Subcutaneous adipose tissue (tissue), 4 donors: Measurements from ENCODE around the gene BARHL1. TPM values are rescaled to one million over a fixed set of nuclear protein-coding genes. Genes with fewer than 3 reads are reported as not detected.

Experiments
- CTCF ChIP-seq: fragments of 450-650 bp; IDR thresholded peaks from one replicate; pipeline ENCODE4 v1.5.1; 2016; ENCODE audit warnings: low read depth, mild to moderate bottlenecking, control low read depth, antibody characterized with exemption, moderate library complexity
- total RNA-seq, 4 donors: library from RNA; depleted of rRNA; stranded (reverse); fragments of >200 nt; gene quantifications; one replicate each; pipeline ENCODE4 v1.1.0, GENCODE V29; 2016

BARHL1 gene
- total RNA-seq, 4 donors from 2014 or later, result not detected

- no peak for TF ChIP-seq CTCF
Observed at GRCh38 chr9:132630811-132631210, 48.4 kb downstream of the BARHL1 start.

- no peak for TF ChIP-seq CTCF
Observed at GRCh38 chr9:132631280-132631679, 48.9 kb downstream of the BARHL1 start.

- TF ChIP-seq CTCF, result no peak
Observed at GRCh38 chr9:132631685-132632084, 49.3 kb downstream of the BARHL1 start.

- no peak for TF ChIP-seq CTCF
Observed at GRCh38 chr9:132632413-132633129, 50.2 kb downstream of the BARHL1 start.

- TF ChIP-seq CTCF, result no peak
Observed at GRCh38 chr9:132634327-132634726, 51.9 kb downstream of the BARHL1 start.

- no peak for TF ChIP-seq CTCF
Observed at GRCh38 chr9:132637351-132637750, 54.9 kb downstream of the BARHL1 start.

- no peak for TF ChIP-seq CTCF
Observed at GRCh38 chr9:132637801-132638200, 55.4 kb downstream of the BARHL1 start.
